H9 (cell line): Measurements from ENCODE around the gene PEX19. TPM values are rescaled to one million over a fixed set of nuclear protein-coding genes. Genes with fewer than 3 reads are reported as not detected.

Experiments used
- DNase-seq: peaks from one replicate; pipeline ENCODE4 v3.0.0-alpha.2; 2017
- H2AFZ ChIP-seq: one replicate; pipeline ENCODE4 v1.6.1; 2013; ENCODE audit warnings: mild to moderate bottlenecking, low read length, control low read depth, moderate library complexity
- H2AK5ac ChIP-seq: 2 replicates; pipeline ENCODE4 v1.6.1; 2013; ENCODE audit warnings: low read length, control low read depth, mixed read lengths; ENCODE audit not compliant: insufficient read length
- H2BK120ac ChIP-seq: one replicate; pipeline ENCODE4 v1.6.1; 2013; ENCODE audit warnings: low read depth, mild to moderate bottlenecking, low read length, control low read depth, inconsistent platforms; ENCODE audit not compliant: poor library complexity, severe bottlenecking
- H2BK12ac ChIP-seq: 2 replicates; pipeline ENCODE4 v1.6.1; 2013; ENCODE audit warnings: low read length, control low read depth, mixed read lengths, low read depth; ENCODE audit not compliant: insufficient read length
- H2BK15ac ChIP-seq: 2 replicates; pipeline ENCODE4 v1.6.1; 2013; ENCODE audit warnings: low read depth, low read length, control low read depth
- H2BK20ac ChIP-seq: one replicate; pipeline ENCODE4 v1.6.1; 2013; ENCODE audit warnings: low read depth, mild to moderate bottlenecking, low read length, control low read depth, inconsistent platforms; ENCODE audit not compliant: poor library complexity, severe bottlenecking
- H2BK5ac ChIP-seq: 2 replicates; pipeline ENCODE4 v1.6.1; 2013; ENCODE audit warnings: low read length, control low read depth, mixed read lengths; ENCODE audit not compliant: insufficient read length
- H3K14ac ChIP-seq: 2 replicates; pipeline ENCODE4 v1.6.1; 2013; ENCODE audit warnings: low read length, control low read depth; ENCODE audit not compliant: insufficient read depth
- H3K18ac ChIP-seq: 2 replicates; pipeline ENCODE4 v1.6.1; 2013; ENCODE audit warnings: low read depth, mild to moderate bottlenecking, mixed read lengths, low read length, control low read depth; ENCODE audit not compliant: insufficient read length
- H3K23ac ChIP-seq: 2 replicates; pipeline ENCODE4 v1.6.1; 2013; ENCODE audit warnings: low read length, control low read depth, mixed read lengths, low read depth; ENCODE audit not compliant: insufficient read length
- H3K23me2 ChIP-seq: 2 replicates; pipeline ENCODE4 v1.6.1; 2013; ENCODE audit warnings: low read depth, mild to moderate bottlenecking, mixed read lengths, low read length, control low read depth; ENCODE audit not compliant: insufficient read length, poor library complexity, severe bottlenecking
- H3K27ac ChIP-seq: 2 replicates; pipeline ENCODE4 v1.5.1; 2013; ENCODE audit warnings: low read length, control low read depth, mixed read lengths, low read depth; ENCODE audit not compliant: insufficient read length
- H3K27me3 ChIP-seq: 2 replicates; pipeline ENCODE4 v1.6.1; 2013; ENCODE audit warnings: low read length, control low read depth, inconsistent platforms; ENCODE audit not compliant: insufficient read depth
- H3K4ac ChIP-seq: 2 replicates; pipeline ENCODE4 v1.6.1; 2013; ENCODE audit warnings: low read depth, mild to moderate bottlenecking, control low read depth, inconsistent platforms, low read length, moderate library complexity
- H3K4me1 ChIP-seq: 2 replicates; pipeline ENCODE4 v1.6.1; 2013; ENCODE audit warnings: low read length, control low read depth, inconsistent platforms; ENCODE audit not compliant: insufficient read depth
- H3K4me2 ChIP-seq: 2 replicates; pipeline ENCODE4 v1.6.1; 2013; ENCODE audit warnings: low read length, control low read depth, mixed read lengths; ENCODE audit not compliant: insufficient read length, insufficient read depth
- H3K56ac ChIP-seq: 2 replicates; pipeline ENCODE4 v1.6.1; 2013; ENCODE audit warnings: low read depth, mild to moderate bottlenecking, mixed read lengths, low read length, control low read depth; ENCODE audit not compliant: insufficient read length
- H3K79me1 ChIP-seq: 2 replicates; pipeline ENCODE4 v1.6.1; 2013; ENCODE audit warnings: low read depth, mild to moderate bottlenecking, moderate library complexity, low read length, control low read depth, inconsistent platforms; ENCODE audit not compliant: insufficient read depth, poor library complexity, severe bottlenecking
- H3K79me2 ChIP-seq: 2 replicates; pipeline ENCODE4 v1.6.1; 2013; ENCODE audit warnings: low read length, control low read depth, inconsistent platforms; ENCODE audit not compliant: insufficient read depth
- H3K9ac ChIP-seq: 2 replicates; pipeline ENCODE4 v1.6.1; 2013; ENCODE audit warnings: low read length, control low read depth, mixed read lengths; ENCODE audit not compliant: insufficient read length; ENCODE audit errors: extremely low read depth
- H3K9me3 ChIP-seq: one replicate; pipeline ENCODE4 v1.6.1; 2013; ENCODE audit warnings: low read depth, low read length, inconsistent platforms; ENCODE audit not compliant: control insufficient read depth
- H3T11ph ChIP-seq: one replicate; pipeline ENCODE4 v1.6.1; 2013; ENCODE audit warnings: mild to moderate bottlenecking, low read length, control low read depth, inconsistent platforms
- H4K20me1 ChIP-seq: one replicate; pipeline ENCODE4 v1.6.1; 2013; ENCODE audit not compliant: control insufficient read depth, insufficient read length, insufficient read depth
- H4K5ac ChIP-seq: 2 replicates; pipeline ENCODE4 v1.6.1; 2013; ENCODE audit warnings: low read depth, mild to moderate bottlenecking, mixed read lengths, low read length, control low read depth; ENCODE audit not compliant: insufficient read length
- H4K8ac ChIP-seq: replicated peaks from 2 replicates; pipeline ENCODE4 v1.6.1; 2013; ENCODE audit warnings: low read length, control low read depth, mixed read lengths, low read depth; ENCODE audit not compliant: insufficient read length
- H4K91ac ChIP-seq: 2 replicates; pipeline ENCODE4 v1.6.1; 2013; ENCODE audit warnings: low read depth, mild to moderate bottlenecking, moderate library complexity, mixed read lengths, low read length, control low read depth; ENCODE audit not compliant: insufficient read length
- H3K27ac Mint-ChIP-seq, 3 experiments: 2 replicates in 2 of 3; 3 replicates in 1 of 3; pipeline ENCODE4 v1.8.0; 2020 to 2021; ENCODE audit warnings: mixed read lengths in 3 of 3, mild to moderate bottlenecking in 1 of 3, moderate library complexity in 1 of 3
- H3K27me3 Mint-ChIP-seq: 2 replicates; pipeline ENCODE4 v1.8.0; 2021; ENCODE audit warnings: low read depth, mild to moderate bottlenecking, moderate library complexity, mixed read lengths
- H3K36me3 Mint-ChIP-seq, 3 experiments: 2 replicates in 2 of 3; 3 replicates in 1 of 3; pipeline ENCODE4 v1.8.0; 2020 to 2021; ENCODE audit warnings: low read depth in 3 of 3, mixed read lengths in 3 of 3; ENCODE audit not compliant: insufficient read depth in 1 of 3
- H3K4me1 Mint-ChIP-seq, 2 experiments: 2 replicates each; pipeline ENCODE4 v1.8.0; 2020; ENCODE audit warnings: mixed read lengths in 2 of 2
- H3K4me3 Mint-ChIP-seq, 2 experiments: 2 replicates in 1 of 2; 3 replicates in 1 of 2; pipeline ENCODE4 v1.8.0; 2020 to 2021; ENCODE audit warnings: mild to moderate bottlenecking in 2 of 2, mixed read lengths in 2 of 2, moderate library complexity in 1 of 2
- H3K9me3 Mint-ChIP-seq, 2 experiments: 2 replicates in 1 of 2; 3 replicates in 1 of 2; pipeline ENCODE4 v1.8.0; 2020; ENCODE audit warnings: mild to moderate bottlenecking in 2 of 2, mixed read lengths in 2 of 2, moderate library complexity in 1 of 2
- CTCF ChIP-seq: fragments of 200-600 bp; sonication (generic); conservative IDR thresholded peaks from 3 replicates; pipeline ENCODE4 v1.8.0; 2021; ENCODE audit warnings: antibody characterized with exemption, mild to moderate bottlenecking
- WGBS: extraction: QIAGEN DNeasy Blood & Tissue Kit; methylation state at CpG from one replicate; pipeline ENCODE4 v1.1.7; 2013; ENCODE audit warnings: missing lambda C conversion rate, low lambda C conversion rate, mixed read lengths; ENCODE audit not compliant: insufficient read length; ENCODE audit errors: extremely low coverage; 5-methylcytosine and 5-hydroxymethylcytosine counted together
- total RNA-seq: library from RNA; stranded (reverse); gene quantifications from 2 replicates; pipeline ENCODE4 v1.2.1, GENCODE V29; 2021

PEX19 gene
- total RNA-seq, 1 experiment from 2014 or later = 92.7 TPM

- no peak overlapping the region for H3T11ph ChIP-seq
- no peak for TF ChIP-seq CTCF
- Mint-ChIP-seq H3K4me1 (no peaks in the 10 kb centered on the region), H3K27ac (no peak overlapping the region), H3K27me3 (no peaks in the 10 kb centered on the region), H3K4me3 (no peak overlapping the region), H3K36me3 (peaks cover 37 to 88% (median 87%) of the 10 kb centered on the region in 3 experiments; a peak in 6 of 7 replicates), H3K9me3 (no peaks in the 10 kb centered on the region)
- H3K23me2 ChIP-seq = no peaks in the 10 kb centered on the region
- no peaks in the 10 kb centered on the region for H3K79me2 ChIP-seq
- H2BK20ac ChIP-seq = no peak overlapping the region
- H4K20me1 ChIP-seq = no peaks in the 10 kb centered on the region
- H3K9me3 ChIP-seq = no peaks in the 10 kb centered on the region
- H3K14ac ChIP-seq = no peak overlapping the region
- no peaks in the 10 kb centered on the region for H3K79me1 ChIP-seq
- no peak overlapping the region for H3K23ac ChIP-seq
- no peak overlapping the region for H3K9ac ChIP-seq
- H2AK5ac ChIP-seq = no peak overlapping the region
- H3K4ac ChIP-seq = no peak overlapping the region
- DNase-seq = no peak
- H3K4me1 ChIP-seq = no peaks in the 10 kb centered on the region
- no peak overlapping the region for H4K91ac ChIP-seq
- no peak overlapping the region for H2BK15ac ChIP-seq
- H3K56ac ChIP-seq = no peak overlapping the region
- no CpG with 5 or more reads among the region's 1 CpG for WGBS
- no peak overlapping the region for H3K18ac ChIP-seq
- no peak overlapping the region for H2AFZ ChIP-seq
- H3K27ac ChIP-seq = no peak overlapping the region
- H2BK120ac ChIP-seq = no peak overlapping the region
- H4K5ac ChIP-seq = no peak overlapping the region
- no peak overlapping the region for H3K4me2 ChIP-seq
- H3K27me3 ChIP-seq = no peaks in the 10 kb centered on the region
- no peak overlapping the region for H2BK5ac ChIP-seq
- no peak overlapping the region for H2BK12ac ChIP-seq
- H4K8ac ChIP-seq = no peak overlapping the region
These were observed 11.1 kb upstream of the PEX19 start for GRCh38 chr1:160296036-160296435.
